K562 (cell line): ENCODE results near the gene PKLR. TPM values are rescaled to one million over a fixed set of nuclear protein-coding genes. Genes with fewer than 3 reads are reported as not detected.

ENCODE experiments used
- ATAC-seq: fragments of 200-7000 bp; cut with Tn5 transposase; 3 replicates; pipeline ENCODE4 v1.9.1; 2020; ENCODE audit warnings: moderate library complexity
- BruUV-seq: library from RNA; stranded (reverse); fragments of 400-500 nt; replicated peaks from 2 replicates; lab custom pipeline; 2021; lab: Mats Ljungman, UMichigan
- CTCF ChIA-PET: fragments of 300-600 bp; formaldehyde crosslinking; extraction: SDS; loops from one replicate; lab custom pipeline; 2021; ENCODE audit warnings: low intra/inter-chr PET ratio; lab: Yijun Ruan, JAX
- POLR2A ChIA-PET: fragments of 300-600, 350-650 bp; sonication (Branson Sonifier 250); formaldehyde crosslinking; extraction: SDS; loops from one replicate; lab custom pipeline; 2021; ENCODE audit warnings: antibody characterized with exemption, inconsistent platforms; lab: Yijun Ruan, JAX
- DNase-seq, 4 experiments: peaks; one replicate each; pipeline versions ENCODE4 v3.0.0 to v3.0.0-alpha.2; 2011 to 2018; ENCODE audit warnings: low spot score in 3 of 4, mixed read lengths in 3 of 4; ENCODE audit errors: extremely low read depth in 1 of 4
- FAIRE-seq: peaks from 2 replicates; lab custom pipeline; 2011; peaks lifted over from hg19 to GRCh38; lab: Jason Lieb, UNC
- H2AFZ ChIP-seq: 2 replicates; pipeline ENCODE4 v1.6.0; 2011; ENCODE audit warnings: low read depth, low read length, control low read depth, inconsistent platforms
- H3K27ac ChIP-seq: fragments of 200-600 bp; 3 replicates; pipeline ENCODE4 v1.8.0; 2011; ENCODE audit warnings: low read depth, mild to moderate bottlenecking, control low read depth, inconsistent platforms, low read length, moderate library complexity, mixed read lengths; ENCODE audit errors: extremely low read depth
- H3K27me3 ChIP-seq, 2 experiments: fragments of 300-600 bp in 1 of 2; 2 replicates in 1 of 2; 3 replicates in 1 of 2; pipeline versions ENCODE4 v1.6.0 to v1.8.0; 2011; ENCODE audit warnings: inconsistent platforms in 2 of 2, low read length in 2 of 2, mild to moderate bottlenecking in 1 of 2, mixed read lengths in 1 of 2, moderate library complexity in 1 of 2; ENCODE audit not compliant: control insufficient read depth in 2 of 2, insufficient read depth in 2 of 2
- H3K36me3 ChIP-seq: fragments of 300-600 bp; 3 replicates; pipeline ENCODE4 v1.8.0; 2011; ENCODE audit warnings: mild to moderate bottlenecking, low read length, inconsistent platforms; ENCODE audit not compliant: control insufficient read depth, insufficient read depth
- H3K4me1 ChIP-seq, 2 experiments: fragments of 200-600 bp in 1 of 2; replicated peaks in 1 of 2; 2 replicates in 1 of 2; 3 replicates in 1 of 2; pipeline versions ENCODE4 v1.5.1 to v1.8.0; 2011; ENCODE audit warnings: inconsistent platforms in 2 of 2, low read length in 2 of 2, mild to moderate bottlenecking in 1 of 2, mixed read lengths in 1 of 2, moderate library complexity in 1 of 2; ENCODE audit not compliant: control insufficient read depth in 2 of 2, insufficient read depth in 2 of 2
- H3K4me2 ChIP-seq: 2 replicates; pipeline ENCODE4 v1.6.1; 2011; ENCODE audit warnings: low read length, control low read depth, inconsistent platforms, mixed read lengths; ENCODE audit not compliant: insufficient read depth
- H3K4me3 ChIP-seq: fragments of 200-600 bp; sonication (generic), shearing (Covaris generic); 2 replicates; pipeline ENCODE4 v1.5.1; 2016; ENCODE audit warnings: control low read depth, inconsistent platforms
- H3K79me2 ChIP-seq: fragments of 200-600 bp; 3 replicates; pipeline ENCODE4 v1.8.0; 2011; ENCODE audit warnings: low read length, inconsistent platforms; ENCODE audit not compliant: control insufficient read depth, insufficient read depth
- H3K9ac ChIP-seq, 2 experiments: 2 replicates each; pipeline versions ENCODE4 v1.6.0 to v1.6.1; 2011; ENCODE audit warnings: low read depth in 2 of 2, low read length in 2 of 2, control low read depth in 1 of 2, inconsistent platforms in 1 of 2, mild to moderate bottlenecking in 1 of 2, mixed read lengths in 1 of 2; ENCODE audit not compliant: insufficient read depth in 1 of 2
- H3K9me1 ChIP-seq: one replicate; pipeline ENCODE4 v1.6.0; 2011; ENCODE audit warnings: inconsistent platforms, mild to moderate bottlenecking, low read length, moderate library complexity; ENCODE audit not compliant: control insufficient read depth, insufficient read depth
- H3K9me3 ChIP-seq: replicated peaks from 2 replicates; pipeline ENCODE4 v1.5.1; 2011; ENCODE audit warnings: low read depth, low read length, inconsistent platforms; ENCODE audit not compliant: control insufficient read depth, insufficient read depth
- H4K20me1 ChIP-seq: replicated peaks from 2 replicates; pipeline ENCODE4 v1.6.1; 2011; ENCODE audit warnings: low read length, inconsistent platforms, mixed read lengths; ENCODE audit not compliant: control insufficient read depth, insufficient read depth
- CREB5 ChIP-seq: fragments of 250-450 bp; sonication (Bioruptor Pico); IDR thresholded peaks from 2 replicates; pipeline ENCODE4 v1.5.0; 2020; ENCODE audit warnings: mild to moderate bottlenecking
- HES1 ChIP-seq: fragments of 450-650 bp; IDR thresholded peaks from 2 replicates; pipeline ENCODE4 v1.6.1; 2016; ENCODE audit warnings: low read depth, mild to moderate bottlenecking, moderate library complexity
- HMGN3 ChIP-seq: IDR thresholded peaks from 2 replicates; pipeline ENCODE4 v1.6.1; 2011; ENCODE audit warnings: borderline replicate concordance, low read depth, mild to moderate bottlenecking, mixed read lengths, low read length; ENCODE audit not compliant: insufficient read length; ENCODE audit errors: extremely low read depth
- HNRNPL ChIP-seq: fragments of 200-400 bp; formaldehyde crosslinking; IDR thresholded peaks from 2 replicates; pipeline ENCODE4 v1.6.1; 2017; ENCODE audit warnings: low read depth, mild to moderate bottlenecking, low read length
- JUND ChIP-seq, 2 experiments: IDR thresholded peaks; 2 replicates in 1 of 2; 3 replicates in 1 of 2; pipeline ENCODE4 v1.6.1; 2011; ENCODE audit warnings: borderline replicate concordance in 2 of 2, low read depth in 2 of 2, low read length in 2 of 2, improper control_type of control experiment in 1 of 2, missing biosample characterization in 1 of 2, missing genetic modification characterization in 1 of 2, missing genetic modification reagents in 1 of 2
- MCM5 ChIP-seq: fragments of 450-650 bp; IDR thresholded peaks from 2 replicates; pipeline ENCODE4 v1.6.1; 2016; ENCODE audit warnings: low read depth
- MECOM ChIP-seq: fragments of 250-450 bp; sonication (Bioruptor Pico); IDR thresholded peaks from 2 replicates; pipeline ENCODE4 v1.8.0; 2022; ENCODE audit warnings: inconsistent platforms
- NKRF ChIP-seq: fragments of 450-650 bp; IDR thresholded peaks from 2 replicates; pipeline ENCODE4 v1.6.1; 2016; ENCODE audit warnings: borderline replicate concordance
- RHOXF2B ChIP-seq: fragments of 250-450 bp; sonication (Bioruptor Pico); conservative IDR thresholded peaks from 2 replicates; pipeline ENCODE4 v1.5.1; 2021
- SMAD1 ChIP-seq: fragments of 150-350 bp; IDR thresholded peaks from 2 replicates; pipeline ENCODE4 v1.6.1; 2014; ENCODE audit warnings: low read length, low read depth; ENCODE audit not compliant: partially characterized antibody
- SP1 ChIP-seq: sonication (generic); formaldehyde crosslinking; IDR thresholded peaks from 2 replicates; pipeline ENCODE4 v1.8.1; 2022; ENCODE audit warnings: mild to moderate bottlenecking, missing genetic modification reagents
- TAF15 ChIP-seq: fragments of 200-400 bp; formaldehyde crosslinking; IDR thresholded peaks from 2 replicates; pipeline ENCODE4 v1.6.1; 2017; ENCODE audit warnings: mild to moderate bottlenecking, low read depth, low read length, moderate library complexity
- ZBTB9 ChIP-seq: fragments of 450-650 bp; formaldehyde crosslinking; IDR thresholded peaks from 2 replicates; pipeline ENCODE4 v1.4.0; 2020; ENCODE audit warnings: mild to moderate bottlenecking, moderate library complexity
- ZNF143 ChIP-seq: sonication (generic); formaldehyde crosslinking; IDR thresholded peaks from 2 replicates; pipeline ENCODE4 v1.9.0; 2022; ENCODE audit warnings: mild to moderate bottlenecking, missing genetic modification reagents
- ZNF184 ChIP-seq: sonication (generic); formaldehyde crosslinking; IDR thresholded peaks from 2 replicates; pipeline ENCODE4 v1.5.0; 2020; ENCODE audit warnings: missing genetic modification reagents
- ZNF764 ChIP-seq: fragments of 250-450 bp; sonication (Bioruptor Pico); IDR thresholded peaks from 2 replicates; pipeline ENCODE4 v1.4.0; 2020; ENCODE audit warnings: low read depth, mild to moderate bottlenecking, moderate library complexity
- ZNF780A ChIP-seq: fragments of 250-450 bp; sonication (Bioruptor Pico); IDR thresholded peaks from 2 replicates; pipeline ENCODE4 v1.5.0; 2021; ENCODE audit warnings: mild to moderate bottlenecking
- WGBS: fragments of 100-300 bp; shearing (Covaris generic); methylation state at CpG from one replicate; pipeline ENCODE4 v1.1.6; 2016; ENCODE audit warnings: low coverage, mixed read lengths; ENCODE audit not compliant: insufficient coverage; ENCODE audit errors: missing lambda C conversion rate; 5-methylcytosine and 5-hydroxymethylcytosine counted together
- in situ Hi-C: fragments of 300-500 bp; cut with MboI; formaldehyde crosslinking; loops from 4 replicates; pipeline ENCODE4 v1.15.0; 2018; ENCODE audit warnings: inconsistent platforms, mixed read lengths
- intact Hi-C: fragments of 100-400 bp; cut with micrococcal nuclease; formaldehyde crosslinking; loops from 2 replicates; pipeline ENCODE4 v1.14.2; 2022
- polyA plus RNA-seq, 8 experiments: library from polyadenylated mRNA; depleted of rRNA in 4 of 8; stranded (reverse) in 5 of 8; unstranded in 3 of 8; fragments of >200 nt; fragmentation: Nextera tagmentation in 2 of 8; fragmentation: Illumina TruSeq in 1 of 8; extraction: Ambion mirVana in 2 of 8; extraction: Trizol in 1 of 8; gene quantifications; 2 replicates each; pipeline versions ENCODE4 v1.2.1 to v1.2.3, GENCODE V29; 2011 to 2014; ENCODE audit warnings: inconsistent platforms in 1 of 8, missing spikeins in 1 of 8
- total RNA-seq, 7 experiments: library from RNA; depleted of rRNA in 6 of 7; stranded (reverse); fragments of >200 nt in 6 of 7; fragmentation: Illumina TruSeq in 2 of 7; extraction: Trizol in 2 of 7; gene quantifications; 2 replicates each; pipeline versions ENCODE4 v1.2.1 to v1.2.3, GENCODE V29; 2011 to 2021; ENCODE audit warnings: low replicate concordance in 1 of 7

Gene PKLR
- total and polyA plus RNA-seq, 9 of the 15 experiments (the other 6 are each of a cell fraction or from before 2014, with no cell fraction given) = 10.7 to 78.4 (median 38.2) TPM

- H3K4me2 ChIP-seq = no peak overlapping the region
- no peak overlapping the region for H3K4me3 ChIP-seq
- H3K9ac ChIP-seq = no peak overlapping the region
- TF ChIP-seq RHOXF2B (CRISPR knock-in tag) (no peak), SMAD1 (no peak), CREB5 (CRISPR knock-in tag) (no peak), ZBTB9 (CRISPR knock-in tag) (no peak), HMGN3 (no peak), HNRNPL (no peak), TAF15 (no peak), SP1 (no peak), NKRF (no peak), MECOM (CRISPR knock-in tag) (no peak), ZNF184 (CRISPR knock-in tag) (no peak), HES1 (no peak), ZNF764 (CRISPR knock-in tag) (no peak), ZNF780A (no peak), MCM5 (no peak), ZNF143 (CRISPR knock-in tag) (no peak), JUND (IDR thresholded peaks at IDR 0.05; ENCODE audit: borderline replicate concordance, low read depth, low read length) (no peak), JUND (tag; IDR thresholded peaks at IDR 0.05; ENCODE audit: borderline replicate concordance, low read depth, low read length) (no peak)
- CTCF ChIA-PET = no interaction called here
- POLR2A ChIA-PET = no interaction called here
- H3K9me1 ChIP-seq = no peaks in the 10 kb centered on the region
- H3K79me2 ChIP-seq = peaks cover 14% of the 10 kb centered on the region
- ATAC-seq = no peak
- in situ Hi-C loops (loop anchor here (25.0 kb wide), 1 partner anchor 1420 kb away; the partner anchor contains the start of genes ISG20L2, METTL25B and MRPL24), intact Hi-C loops (no loop called here)
- no peak overlapping the region for H3K27ac ChIP-seq
- peaks cover 3 to 19% of the 10 kb centered on the region in 2 experiments; a peak in 4 of 5 replicates for H3K4me1 ChIP-seq
- no TSS peak for BruUV-seq
- H4K20me1 ChIP-seq = peaks cover 17% of the 10 kb centered on the region
- no peak for FAIRE-seq
- no peaks in the 10 kb centered on the region for H3K27me3 ChIP-seq
- H3K9me3 ChIP-seq = no peaks in the 10 kb centered on the region
- no peak overlapping the region for H2AFZ ChIP-seq
- WGBS = 82% methylated on average over 3 of the region's 3 CpGs
- DNase-seq = no peak
- H3K36me3 ChIP-seq = peaks cover 78% of the 10 kb centered on the region
These were observed 15.7 kb upstream of the PKLR start for GRCh38 chr1:155316922-155317321.
